Astrocyte (in vitro differentiated cells and primary cell): ENCODE data around the gene MAGIX. TPM values are rescaled to one million over a fixed set of nuclear protein-coding genes. Genes with fewer than 3 reads are reported as not detected.

Source experiments
- DNase-seq: peaks from one replicate; pipeline ENCODE4 v3.0.0-alpha.2; 2010; ENCODE audit warnings: low read depth
- FAIRE-seq: peaks from 2 replicates; lab custom pipeline; 2011; peaks lifted over from hg19 to GRCh38; lab: Jason Lieb, UNC
- H2AFZ ChIP-seq: 2 replicates; pipeline ENCODE4 v1.6.0; 2012; ENCODE audit warnings: low read depth, low read length, inconsistent platforms
- H3K27ac ChIP-seq: 2 replicates; pipeline ENCODE4 v1.5.1; 2011; ENCODE audit warnings: low read depth, low read length, inconsistent platforms
- H3K27me3 ChIP-seq: 2 replicates; pipeline ENCODE4 v1.6.0; 2011; ENCODE audit warnings: low read length, inconsistent platforms; ENCODE audit not compliant: insufficient read depth
- H3K36me3 ChIP-seq: 2 replicates; pipeline ENCODE4 v1.5.1; 2011; ENCODE audit warnings: low read length, inconsistent platforms; ENCODE audit not compliant: insufficient read depth
- H3K4me1 ChIP-seq: 2 replicates; pipeline ENCODE4 v1.5.1; 2011; ENCODE audit warnings: low read length, inconsistent platforms; ENCODE audit not compliant: insufficient read depth
- H3K4me2 ChIP-seq: 2 replicates; pipeline ENCODE4 v1.6.0; 2012; ENCODE audit warnings: low read length, inconsistent platforms
- H3K4me3 ChIP-seq: 2 replicates; pipeline ENCODE4 v1.5.1; 2011; ENCODE audit warnings: low read depth, mild to moderate bottlenecking, low read length, inconsistent platforms; ENCODE audit not compliant: insufficient read depth
- H3K79me2 ChIP-seq: 2 replicates; pipeline ENCODE4 v1.6.0; 2012; ENCODE audit warnings: mild to moderate bottlenecking, low read length, inconsistent platforms; ENCODE audit not compliant: insufficient read depth
- H3K9ac ChIP-seq: 2 replicates; pipeline ENCODE4 v1.6.0; 2012; ENCODE audit warnings: mild to moderate bottlenecking, low read length, inconsistent platforms
- H3K9me3 ChIP-seq: 2 replicates; pipeline ENCODE4 v1.5.1; 2012; ENCODE audit warnings: low read depth, mild to moderate bottlenecking, low read length, inconsistent platforms; ENCODE audit not compliant: insufficient read depth
- H4K20me1 ChIP-seq: 2 replicates; pipeline ENCODE4 v1.6.0; 2012; ENCODE audit warnings: low read length, inconsistent platforms; ENCODE audit not compliant: insufficient read depth
- H3K27ac Mint-ChIP-seq: one replicate; pipeline ENCODE4 v1.8.0; 2021; ENCODE audit warnings: mild to moderate bottlenecking, mixed read lengths; ENCODE audit not compliant: unreplicated experiment
- H3K27me3 Mint-ChIP-seq: one replicate; pipeline ENCODE4 v1.8.0; 2021; ENCODE audit warnings: low read depth, mixed read lengths; ENCODE audit not compliant: unreplicated experiment
- H3K36me3 Mint-ChIP-seq: one replicate; pipeline ENCODE4 v1.8.0; 2021; ENCODE audit warnings: low read depth, mixed read lengths; ENCODE audit not compliant: unreplicated experiment
- H3K4me1 Mint-ChIP-seq: one replicate; pipeline ENCODE4 v1.8.0; 2021; ENCODE audit warnings: low read depth, mixed read lengths; ENCODE audit not compliant: unreplicated experiment
- H3K4me3 Mint-ChIP-seq: one replicate; pipeline ENCODE4 v1.8.0; 2021; ENCODE audit warnings: mild to moderate bottlenecking, moderate library complexity, mixed read lengths; ENCODE audit not compliant: unreplicated experiment
- H3K9me3 Mint-ChIP-seq: one replicate; pipeline ENCODE4 v1.8.0; 2021; ENCODE audit warnings: mild to moderate bottlenecking, mixed read lengths; ENCODE audit not compliant: unreplicated experiment
- CTCF ChIP-seq: IDR thresholded peaks from 2 replicates; pipeline ENCODE4 v1.5.1; 2011; ENCODE audit warnings: low read depth, mild to moderate bottlenecking, inconsistent platforms, low read length, moderate library complexity; ENCODE audit not compliant: insufficient read depth
- EZH2 ChIP-seq: IDR thresholded peaks from 2 replicates; pipeline ENCODE4 v1.6.1; 2012; ENCODE audit warnings: mild to moderate bottlenecking, low read length, inconsistent platforms; ENCODE audit not compliant: insufficient read depth
- total RNA-seq: library from RNA; stranded (reverse); gene quantifications from 2 replicates; pipeline ENCODE4 v1.2.1, GENCODE V29; 2021

The MAGIX gene
- total RNA-seq, 1 donor from 2014 or later: 1.2 TPM

- no peaks in the 10 kb centered on the region for H3K4me1 ChIP-seq
- H3K27ac ChIP-seq: no peak overlapping the region
- no peak overlapping the region for H3K4me2 ChIP-seq
- H4K20me1 ChIP-seq: no peaks in the 10 kb centered on the region
- H3K36me3 Mint-ChIP-seq: no peaks in the 10 kb centered on the region
- H3K27me3 Mint-ChIP-seq: peaks cover 8% of the 10 kb centered on the region
- DNase-seq (no peak), FAIRE-seq (peak; percentile 89)
- no peak overlapping the region for H3K4me3 Mint-ChIP-seq
- no peak overlapping the region for H3K27ac Mint-ChIP-seq
- H3K9ac ChIP-seq: no peak overlapping the region
- H3K79me2 ChIP-seq: no peaks in the 10 kb centered on the region
- H3K4me1 Mint-ChIP-seq: no peaks in the 10 kb centered on the region
- no peaks in the 10 kb centered on the region for H3K9me3 ChIP-seq
- H3K27me3 ChIP-seq: no peaks in the 10 kb centered on the region
- H3K36me3 ChIP-seq: no peaks in the 10 kb centered on the region
- TF ChIP-seq CTCF: no peak
- TF ChIP-seq EZH2: no peak
- H3K9me3 Mint-ChIP-seq: no peaks in the 10 kb centered on the region
- H3K4me3 ChIP-seq: no peak overlapping the region
- no peak overlapping the region for H2AFZ ChIP-seq
These were observed 39.5 kb downstream of the MAGIX start for GRCh38 chrX:49202022-49202421.

- H3K9ac ChIP-seq: no peak overlapping the region
- no peak overlapping the region for H3K27ac ChIP-seq
- Mint-ChIP-seq H3K4me1 (no peaks in the 10 kb centered on the region), H3K36me3 (no peaks in the 10 kb centered on the region), H3K9me3 (no peaks in the 10 kb centered on the region), H3K27me3 (peaks cover 4% of the 10 kb centered on the region), H3K4me3 (peak overlapping the region; percentile 40), H3K27ac (no peak overlapping the region)
- H3K9me3 ChIP-seq: no peaks in the 10 kb centered on the region
- H3K4me1 ChIP-seq: no peaks in the 10 kb centered on the region
- no peaks in the 10 kb centered on the region for H4K20me1 ChIP-seq
- H2AFZ ChIP-seq: no peak overlapping the region
- no peak overlapping the region for H3K4me2 ChIP-seq
- DNase-seq: no peak
- H3K36me3 ChIP-seq: no peaks in the 10 kb centered on the region
- no peaks in the 10 kb centered on the region for H3K79me2 ChIP-seq
- no peaks in the 10 kb centered on the region for H3K27me3 ChIP-seq
- no peak for FAIRE-seq
- TF ChIP-seq EZH2 (no peak), CTCF (no peak)
- H3K4me3 ChIP-seq: no peak overlapping the region
These were observed 41.0 kb downstream of the MAGIX start for GRCh38 chrX:49203536-49203935.

- H3K27me3 ChIP-seq: no peaks in the 10 kb centered on the region
- H2AFZ ChIP-seq: no peak overlapping the region
- no peak overlapping the region for H3K4me3 ChIP-seq
- H3K27me3 Mint-ChIP-seq: peaks cover 3% of the 10 kb centered on the region
- no peak overlapping the region for H3K27ac Mint-ChIP-seq
- no peaks in the 10 kb centered on the region for H3K9me3 ChIP-seq
- H3K4me3 Mint-ChIP-seq: peak overlapping the region; percentile 40
- H3K27ac ChIP-seq: no peak overlapping the region
- H3K4me2 ChIP-seq: no peak overlapping the region
- no peaks in the 10 kb centered on the region for H3K4me1 Mint-ChIP-seq
- H3K9ac ChIP-seq: no peak overlapping the region
- DNase-seq (no peak), FAIRE-seq (no peak)
- TF ChIP-seq CTCF (no peak), EZH2 (no peak)
- H4K20me1 ChIP-seq: no peaks in the 10 kb centered on the region
- no peaks in the 10 kb centered on the region for H3K79me2 ChIP-seq
- H3K36me3 ChIP-seq: no peaks in the 10 kb centered on the region
- H3K9me3 Mint-ChIP-seq: no peaks in the 10 kb centered on the region
- H3K36me3 Mint-ChIP-seq: no peaks in the 10 kb centered on the region
- no peaks in the 10 kb centered on the region for H3K4me1 ChIP-seq
These were observed 41.5 kb downstream of the MAGIX start for GRCh38 chrX:49204017-49204416.
